SJCRH30 (cell line): Measurements from ENCODE around the gene ADGRL3. TPM values are rescaled to one million over a fixed set of nuclear protein-coding genes. Genes with fewer than 3 reads are reported as not detected.
A peak's percentile ranks its signal among the peaks of the same experiment; 100 is the strongest.

Experiments used
- DNase-seq, 2 experiments: peaks; one replicate each; pipeline ENCODE4 v3.0.0-alpha.2; 2015 to 2020
- H3K27ac ChIP-seq: fragments of 250-450 bp; sonication (Bioruptor Pico); 2 replicates; pipeline ENCODE4 v1.5.1; 2020; ENCODE audit warnings: mild to moderate bottlenecking, moderate library complexity
- H3K27me3 ChIP-seq: fragments of 250-450 bp; sonication (Bioruptor Pico); 2 replicates; pipeline ENCODE4 v1.5.1; 2020; ENCODE audit warnings: mild to moderate bottlenecking, moderate library complexity
- H3K36me3 ChIP-seq: fragments of 250-450 bp; sonication (Bioruptor Pico); 2 replicates; pipeline ENCODE4 v1.5.1; 2020; ENCODE audit warnings: mild to moderate bottlenecking, moderate library complexity
- H3K4me1 ChIP-seq: fragments of 250-450 bp; sonication (Bioruptor Pico); 2 replicates; pipeline ENCODE4 v1.5.1; 2020; ENCODE audit warnings: mild to moderate bottlenecking, moderate library complexity
- H3K4me3 ChIP-seq: fragments of 250-450 bp; sonication (Bioruptor Pico); 2 replicates; pipeline ENCODE4 v1.5.1; 2020; ENCODE audit warnings: mild to moderate bottlenecking, moderate library complexity
- H3K9me3 ChIP-seq: fragments of 250-450 bp; sonication (Bioruptor Pico); replicated peaks from 2 replicates; pipeline ENCODE4 v1.5.1; 2020; ENCODE audit warnings: mild to moderate bottlenecking, moderate library complexity
- total RNA-seq: library from RNA; depleted of rRNA; stranded (reverse); fragments of >200 nt; shearing (Covaris generic); gene quantifications from 2 replicates; pipeline ENCODE4 v1.2.3, GENCODE V29; 2014

ADGRL3 gene
- total RNA-seq, 1 experiment from 2014 or later: 0.40 TPM

- Histone ChIP-seq H3K4me3 (no peak overlapping the region), H3K27me3 (no peaks in the 10 kb centered on the region; the same call in 1 of the 2 replicates), H3K36me3 (no peaks in the 10 kb centered on the region), H3K9me3 (no peaks in the 10 kb centered on the region), H3K27ac (no peak overlapping the region), H3K4me1 (no peaks in the 10 kb centered on the region)
- DNase-seq: no peak
Observed at GRCh38 chr4:61555789-61556188, 355.7 kb downstream of the ADGRL3 start.

DNA sequence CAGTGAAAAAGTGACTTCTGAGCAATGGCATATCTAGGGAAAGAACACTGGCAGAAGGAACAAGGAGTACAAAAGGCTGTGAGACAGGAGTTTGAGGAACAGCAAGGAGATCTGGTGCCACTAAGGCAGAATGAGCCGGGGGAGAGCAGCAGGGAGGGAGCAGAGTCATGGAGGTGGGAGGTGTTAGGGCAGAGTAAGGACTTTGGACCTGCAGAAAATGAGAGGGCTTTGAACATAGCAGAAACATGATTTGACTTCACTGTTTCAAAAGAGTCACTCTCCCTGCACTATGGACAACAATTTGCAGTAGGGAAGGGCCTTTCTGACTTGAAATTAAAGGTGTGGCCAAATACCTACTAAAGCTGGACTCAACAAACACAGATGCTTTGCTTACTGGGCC is 356.2 kb downstream of the ADGRL3 start:
- H3K27ac ChIP-seq: no peak overlapping the region
- no peaks in the 10 kb centered on the region; the same call in 1 of the 2 replicates for H3K27me3 ChIP-seq
- no peak for DNase-seq
- no peak overlapping the region for H3K4me3 ChIP-seq
- H3K4me1 ChIP-seq: no peaks in the 10 kb centered on the region
- no peaks in the 10 kb centered on the region for H3K36me3 ChIP-seq
- H3K9me3 ChIP-seq: no peaks in the 10 kb centered on the region

DNA sequence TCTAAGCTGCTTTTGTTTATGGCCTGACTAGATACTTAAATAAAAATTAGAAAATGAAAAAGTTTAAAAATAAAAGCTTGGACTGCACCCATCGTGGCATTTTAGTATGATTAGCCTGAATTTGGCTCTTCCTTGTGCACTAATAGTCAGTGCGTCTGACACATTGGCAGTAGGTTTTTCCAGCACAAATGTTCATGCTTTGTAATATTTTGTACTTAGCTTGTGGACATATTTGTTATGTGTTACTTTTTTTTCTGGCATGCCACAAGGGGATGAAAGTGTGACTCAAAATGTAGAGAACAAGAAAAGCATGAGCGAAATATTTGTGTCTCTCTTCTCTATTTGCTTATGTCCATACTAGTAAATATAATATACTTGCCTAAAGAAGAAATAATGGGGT is 359.3 kb downstream of the ADGRL3 start:
- DNase-seq: no peak
- Histone ChIP-seq H3K27ac (no peak overlapping the region), H3K4me1 (no peaks in the 10 kb centered on the region), H3K36me3 (no peaks in the 10 kb centered on the region), H3K9me3 (no peaks in the 10 kb centered on the region; the same call in 1 of the 2 replicates), H3K4me3 (no peak overlapping the region), H3K27me3 (no peaks in the 10 kb centered on the region)

DNA sequence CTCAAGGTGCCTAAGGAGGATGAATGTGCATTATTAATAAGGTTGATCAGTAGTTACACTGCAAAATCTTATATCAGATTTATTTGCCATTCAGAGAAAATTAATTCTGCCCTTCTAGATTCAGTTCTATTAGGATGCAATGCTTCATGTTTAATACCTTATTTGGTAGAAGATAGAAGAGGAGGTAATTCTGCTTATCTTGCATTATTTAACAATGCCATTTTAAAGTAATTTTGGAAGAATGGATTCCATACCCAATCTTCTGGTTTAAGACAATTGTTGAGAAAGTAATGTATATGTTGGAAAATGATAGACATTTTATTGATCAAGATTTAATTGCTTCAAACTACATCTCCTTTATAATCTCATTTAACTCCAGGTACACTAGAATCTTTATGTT is 360.9 kb downstream of the ADGRL3 start:
- Histone ChIP-seq H3K4me3 (no peak overlapping the region), H3K27ac (no peak overlapping the region), H3K4me1 (no peaks in the 10 kb centered on the region), H3K27me3 (no peaks in the 10 kb centered on the region), H3K36me3 (no peaks in the 10 kb centered on the region), H3K9me3 (no peaks in the 10 kb centered on the region; the same call in 1 of the 2 replicates)
- DNase-seq: no peak

GRCh38 chr4:61571761-61572559 is 371.8 kb downstream of the ADGRL3 start:
- DNase-seq: no peak
- Histone ChIP-seq H3K27me3 (no peaks in the 10 kb centered on the region; the same call in 1 of the 2 replicates), H3K9me3 (no peaks in the 10 kb centered on the region), H3K36me3 (no peaks in the 10 kb centered on the region), H3K4me3 (no peak overlapping the region), H3K4me1 (no peaks in the 10 kb centered on the region), H3K27ac (no peak overlapping the region)

- Histone ChIP-seq H3K36me3 (no peaks in the 10 kb centered on the region), H3K27ac (no peak overlapping the region), H3K27me3 (no peaks in the 10 kb centered on the region), H3K9me3 (no peaks in the 10 kb centered on the region), H3K4me1 (no peaks in the 10 kb centered on the region), H3K4me3 (no peak overlapping the region)
- DNase-seq: no peak
Observed at GRCh38 chr4:61575796-61576195, 375.7 kb downstream of the ADGRL3 start.

DNA sequence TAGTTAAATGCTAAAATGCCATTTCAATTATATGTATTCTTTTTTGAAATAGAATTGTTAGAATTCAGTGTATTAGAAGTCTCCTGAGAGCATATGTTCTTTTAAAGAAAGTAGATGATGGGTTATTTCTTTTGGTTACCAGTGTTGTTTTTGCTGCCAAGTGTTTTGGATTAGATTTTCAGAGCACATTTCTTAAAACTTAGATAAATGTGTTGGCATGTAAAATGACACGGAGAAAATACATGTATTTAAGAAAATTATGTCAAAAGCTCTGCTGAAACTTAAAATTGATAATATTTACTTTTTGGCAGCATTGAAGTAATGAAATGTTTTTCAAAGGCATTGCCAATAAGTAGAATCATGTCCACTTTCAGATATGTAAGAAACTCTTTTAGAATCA is 379.7 kb downstream of the ADGRL3 start:
- DNase-seq: no peak
- Histone ChIP-seq H3K36me3 (no peaks in the 10 kb centered on the region), H3K4me1 (no peaks in the 10 kb centered on the region), H3K4me3 (no peak overlapping the region), H3K27me3 (no peaks in the 10 kb centered on the region), H3K27ac (no peak overlapping the region), H3K9me3 (no peaks in the 10 kb centered on the region)

DNA sequence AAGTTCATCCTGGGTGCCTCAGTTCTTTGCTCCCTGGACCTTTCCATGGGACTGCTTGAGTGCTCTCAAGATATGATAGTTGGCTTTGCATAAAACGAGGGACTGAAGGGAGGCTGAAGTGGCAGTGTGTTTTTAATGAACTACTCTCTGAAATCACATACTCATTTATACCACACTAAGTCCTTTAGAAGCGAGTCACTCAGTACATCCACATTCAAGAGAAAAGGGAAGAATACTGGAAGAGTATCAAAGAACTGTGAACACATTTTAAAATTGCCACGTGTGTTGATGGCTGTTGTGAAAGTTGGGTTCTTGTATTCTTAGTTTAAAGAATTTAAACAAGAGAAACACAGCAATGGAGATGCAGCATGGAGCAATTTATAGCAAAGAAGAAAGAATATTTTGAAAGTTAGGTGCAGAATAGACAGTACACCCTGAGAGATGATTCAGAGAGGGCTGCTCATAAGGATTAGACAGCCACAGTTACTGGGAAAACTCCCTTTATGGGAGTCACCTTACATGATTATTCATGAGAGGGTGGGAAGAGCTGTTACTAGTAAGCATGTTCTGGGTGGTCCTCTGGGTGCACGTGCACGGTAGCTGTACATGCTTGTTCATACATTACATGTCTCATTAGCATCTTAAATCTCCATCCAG is 380.7 kb downstream of the ADGRL3 start:
- no peak overlapping the region for H3K27ac ChIP-seq
- no peak overlapping the region for H3K4me3 ChIP-seq
- H3K27me3 ChIP-seq: no peaks in the 10 kb centered on the region
- no peaks in the 10 kb centered on the region for H3K9me3 ChIP-seq
- H3K4me1 ChIP-seq: no peaks in the 10 kb centered on the region
- no peak for DNase-seq
- H3K36me3 ChIP-seq: no peaks in the 10 kb centered on the region

- H3K27ac ChIP-seq: no peak overlapping the region
- DNase-seq: no peak
Observed at GRCh38 chr4:61583696-61584095, 383.6 kb downstream of the ADGRL3 start.

DNA sequence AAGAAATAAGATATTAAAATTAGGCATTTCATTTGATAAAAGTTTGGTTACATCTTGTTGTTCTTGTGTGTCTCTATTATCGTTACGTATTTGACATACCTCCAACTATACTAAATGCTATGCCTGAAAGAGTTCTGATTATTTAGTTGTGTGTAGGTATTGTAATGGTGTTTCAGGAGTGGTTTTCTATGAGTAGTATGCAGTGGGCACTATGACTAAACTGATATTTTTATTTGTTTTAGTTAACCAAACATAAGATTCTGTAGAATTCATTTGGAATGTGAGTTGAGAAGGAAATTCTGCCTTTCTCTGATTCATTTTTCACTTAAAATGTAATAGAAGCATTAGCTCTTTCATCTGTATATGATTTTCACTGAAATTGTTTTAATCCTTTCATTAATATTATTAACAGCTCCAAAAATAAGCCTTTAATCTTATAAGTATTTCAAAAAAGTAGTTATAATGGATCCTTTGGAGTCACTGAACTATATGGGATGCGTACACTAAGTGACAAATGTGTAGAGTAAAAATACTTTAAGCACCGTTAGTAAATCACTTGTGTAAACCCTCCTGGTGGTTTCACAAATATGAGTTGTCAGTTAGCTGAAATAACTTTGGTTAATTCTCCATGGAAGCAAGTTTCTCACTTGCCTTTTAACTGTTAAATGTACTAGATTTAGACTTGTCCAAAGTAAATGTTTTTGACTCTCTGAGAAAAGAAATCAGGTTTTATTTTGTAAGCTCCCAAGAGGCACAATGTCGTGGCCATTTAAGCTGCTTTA is 388.7 kb downstream of the ADGRL3 start:
- H3K4me1 ChIP-seq: no peaks in the 10 kb centered on the region
- H3K27ac ChIP-seq: no peak overlapping the region
- no peaks in the 10 kb centered on the region for H3K9me3 ChIP-seq
- no peak overlapping the region for H3K4me3 ChIP-seq
- no peaks in the 10 kb centered on the region for H3K36me3 ChIP-seq
- no peak for DNase-seq
- no peaks in the 10 kb centered on the region for H3K27me3 ChIP-seq

More at GRCh38 chr4:61583696-61584095, 383.6 kb downstream of the ADGRL3 start:
- Histone ChIP-seq H3K4me1 (no peaks in the 10 kb centered on the region), H3K36me3 (no peaks in the 10 kb centered on the region), H3K27me3 (no peaks in the 10 kb centered on the region), H3K9me3 (no peaks in the 10 kb centered on the region), H3K4me3 (no peak overlapping the region)

DNA sequence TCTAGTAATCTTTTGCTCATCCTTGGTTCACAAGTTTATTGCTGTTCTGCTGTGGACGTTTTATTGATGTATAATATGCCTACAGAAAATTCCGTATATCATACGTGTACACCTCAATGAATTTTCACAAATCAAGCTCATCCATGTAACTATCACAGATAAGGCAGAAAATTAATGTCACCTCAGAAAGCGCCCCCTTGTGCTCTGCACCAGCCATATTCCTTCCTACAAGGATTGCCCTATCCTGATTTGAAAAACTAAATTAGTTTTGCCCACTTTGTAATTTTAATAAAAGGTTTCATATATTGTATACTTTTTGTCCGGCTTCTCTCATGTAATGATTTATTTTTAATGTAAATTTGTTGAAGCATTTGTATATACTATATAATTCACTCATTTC is 390.8 kb downstream of the ADGRL3 start:
- Histone ChIP-seq H3K27ac (no peak overlapping the region), H3K36me3 (no peaks in the 10 kb centered on the region), H3K9me3 (no peaks in the 10 kb centered on the region), H3K27me3 (no peaks in the 10 kb centered on the region), H3K4me1 (no peaks in the 10 kb centered on the region), H3K4me3 (no peak overlapping the region)
- peak in 1 of 2 experiments; percentile 17 for DNase-seq

DNA sequence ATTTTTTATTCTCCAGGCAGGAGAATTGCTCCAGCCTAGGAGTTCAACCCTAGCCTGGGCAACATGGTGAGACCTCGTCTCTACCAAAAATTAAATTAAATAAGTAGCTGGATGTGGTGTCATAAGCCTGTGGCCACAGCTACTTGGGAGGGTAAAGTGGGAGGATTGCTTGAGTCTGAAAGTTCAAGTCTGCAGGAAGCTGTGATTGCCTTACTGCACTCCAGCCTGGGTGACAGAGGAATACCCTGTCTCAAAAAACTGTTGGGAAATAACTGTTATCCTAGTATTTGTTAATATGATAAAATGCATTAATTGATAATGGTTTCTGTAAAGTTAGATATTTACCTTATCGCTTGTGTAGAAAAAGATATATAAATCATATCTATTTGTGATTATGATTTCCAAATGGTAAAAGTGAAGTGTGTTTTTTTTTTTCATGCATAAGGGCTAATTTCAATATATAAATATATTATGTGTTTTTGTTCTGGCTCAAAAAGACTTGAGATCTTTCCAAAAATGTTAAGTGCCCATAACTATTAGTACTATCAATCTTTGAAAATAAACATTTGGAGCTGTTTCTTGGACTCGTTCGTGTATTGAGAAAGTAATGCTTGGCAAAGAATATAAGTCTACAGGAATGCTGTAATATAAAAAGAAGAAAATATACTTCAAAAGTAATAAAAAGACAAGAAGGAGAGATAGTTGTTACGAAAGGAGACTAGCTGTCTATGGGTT is 396.6 kb downstream of the ADGRL3 start:
- no peak overlapping the region for H3K4me3 ChIP-seq
- H3K27me3 ChIP-seq: no peaks in the 10 kb centered on the region
- no peak overlapping the region for H3K27ac ChIP-seq
- no peak for DNase-seq
- H3K36me3 ChIP-seq: no peaks in the 10 kb centered on the region
- H3K4me1 ChIP-seq: no peaks in the 10 kb centered on the region
- H3K9me3 ChIP-seq: no peaks in the 10 kb centered on the region

GRCh38 chr4:61603086-61603485 is 403.0 kb downstream of the ADGRL3 start:
- Histone ChIP-seq H3K27ac (no peak overlapping the region), H3K4me1 (peaks cover 3% of the 10 kb centered on the region; the same call in 1 of the 2 replicates), H3K9me3 (no peaks in the 10 kb centered on the region), H3K36me3 (no peaks in the 10 kb centered on the region), H3K27me3 (no peaks in the 10 kb centered on the region), H3K4me3 (no peak overlapping the region)
- DNase-seq: peak in 1 of 2 experiments; percentile 1

GRCh38 chr4:61604054-61604453 is 403.9 kb downstream of the ADGRL3 start:
- Histone ChIP-seq H3K36me3 (no peaks in the 10 kb centered on the region), H3K9me3 (no peaks in the 10 kb centered on the region), H3K4me1 (peaks cover 3% of the 10 kb centered on the region; the same call in 1 of the 2 replicates), H3K27me3 (no peaks in the 10 kb centered on the region), H3K4me3 (no peak overlapping the region), H3K27ac (no peak overlapping the region)
- peak in 1 of 2 experiments; percentile 21 for DNase-seq
